ENCODE data around the gene TTLL6.
A peak's percentile ranks its signal among the peaks of the same experiment; 100 is the strongest.
"Not testable (repeated sequence)": the region's sequence is repeated elsewhere in the genome, so short reads cannot be mapped to it uniquely, and the experiment has no call there.

The TTLL6 gene

DNA sequence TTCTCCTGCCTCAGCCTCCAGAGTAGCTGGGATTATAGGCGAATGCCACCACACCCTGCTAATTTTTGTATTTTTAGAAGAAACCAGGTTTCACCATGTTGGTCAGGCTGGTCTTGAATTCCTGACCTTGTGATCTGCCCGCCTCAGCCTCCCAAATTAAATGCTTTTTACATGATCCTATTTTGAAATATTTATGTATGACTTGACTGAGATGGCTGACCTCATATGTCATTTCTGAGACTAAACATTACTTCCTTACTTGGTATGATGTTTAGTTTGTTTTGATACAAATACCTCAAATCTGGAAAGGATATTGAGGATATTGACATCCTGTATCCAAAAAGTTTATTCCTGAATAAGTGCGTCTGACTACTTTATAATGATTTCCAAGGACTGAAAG, 25.7 kb upstream of the TTLL6 start:
- no peak overlapping the region for H3K9ac ChIP-seq (ENCODE audit: low read length)
- H3K36me3 ChIP-seq (replicated peaks; ENCODE audit: low read depth, low read length), result peaks cover 11% of the 10 kb centered on the region
- H3K4me3 ChIP-seq (ENCODE audit: low read length), result no peak overlapping the region
- TF ChIP-seq, protein P1, sequence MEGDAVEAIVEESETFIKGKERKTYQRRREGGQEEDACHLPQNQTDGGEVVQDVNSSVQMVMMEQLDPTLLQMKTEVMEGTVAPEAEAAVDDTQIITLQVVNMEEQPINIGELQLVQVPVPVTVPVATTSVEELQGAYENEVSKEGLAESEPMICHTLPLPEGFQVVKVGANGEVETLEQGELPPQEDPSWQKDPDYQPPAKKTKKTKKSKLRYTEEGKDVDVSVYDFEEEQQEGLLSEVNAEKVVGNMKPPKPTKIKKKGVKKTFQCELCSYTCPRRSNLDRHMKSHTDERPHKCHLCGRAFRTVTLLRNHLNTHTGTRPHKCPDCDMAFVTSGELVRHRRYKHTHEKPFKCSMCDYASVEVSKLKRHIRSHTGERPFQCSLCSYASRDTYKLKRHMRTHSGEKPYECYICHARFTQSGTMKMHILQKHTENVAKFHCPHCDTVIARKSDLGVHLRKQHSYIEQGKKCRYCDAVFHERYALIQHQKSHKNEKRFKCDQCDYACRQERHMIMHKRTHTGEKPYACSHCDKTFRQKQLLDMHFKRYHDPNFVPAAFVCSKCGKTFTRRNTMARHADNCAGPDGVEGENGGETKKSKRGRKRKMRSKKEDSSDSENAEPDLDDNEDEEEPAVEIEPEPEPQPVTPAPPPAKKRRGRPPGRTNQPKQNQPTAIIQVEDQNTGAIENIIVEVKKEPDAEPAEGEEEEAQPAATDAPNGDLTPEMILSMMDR (IDR thresholded peaks at IDR 0.05; ENCODE audit: low read depth, low read length), result no peak
- no peak for TF ChIP-seq EZH2phosphoT487 (IDR thresholded peaks at IDR 0.05; ENCODE audit: low read depth)
- no peak overlapping the region for H2AFZ ChIP-seq (ENCODE audit: low read depth, low read length)
- H3K4me2 ChIP-seq (ENCODE audit: low read length), result no peak overlapping the region
- no peaks in the 10 kb centered on the region for H3K27me3 ChIP-seq (ENCODE audit: low read depth, low read length)
- H3K27ac ChIP-seq (ENCODE audit: low read length), result no peak overlapping the region
- H3K9me3 ChIP-seq (ENCODE audit: insufficient read depth, low read length), result no peaks in the 10 kb centered on the region
- H4K20me1 ChIP-seq (ENCODE audit: insufficient read depth, low read length), result 0 out of 2 replicates have a peak, but pooled peaks cover 2% of the 10 kb centered on the region
- peaks cover 37% of the 10 kb centered on the region for H3K4me1 ChIP-seq (ENCODE audit: low read length)
- peaks cover 6% of the 10 kb centered on the region; the same call in 1 of the 2 replicates for H3K79me2 ChIP-seq (ENCODE audit: low read length)

DNA sequence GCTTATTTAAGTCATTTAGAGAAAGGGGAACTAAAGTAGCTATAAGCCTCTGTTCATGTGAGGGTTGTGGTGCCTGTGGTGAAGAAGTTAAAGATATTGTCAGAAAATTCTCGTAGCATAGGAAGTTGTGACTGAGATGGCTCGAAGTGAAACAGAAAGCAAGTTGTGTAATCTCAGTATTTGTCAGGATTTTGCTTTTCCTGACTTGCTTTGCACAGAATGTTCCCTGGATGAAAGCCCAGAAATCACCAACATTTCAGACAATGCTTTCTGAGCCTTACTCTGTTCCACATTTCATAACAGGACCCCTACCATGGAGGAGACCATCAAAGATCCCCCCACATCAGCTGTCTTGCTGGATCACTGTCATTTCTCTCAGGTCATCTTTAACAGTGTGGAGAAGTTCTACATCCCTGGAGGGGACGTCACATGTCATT, 24.4 kb upstream of the TTLL6 start:
- Histone ChIP-seq H3K79me2 (ENCODE audit: low read length) (peaks cover 6% of the 10 kb centered on the region; the same call in 1 of the 2 replicates), H3K4me2 (ENCODE audit: low read length) (peak overlapping the region; percentile 89), H4K20me1 (ENCODE audit: insufficient read depth, low read length) (peaks cover 4% of the 10 kb centered on the region; the same call in 1 of the 2 replicates), H3K27ac (ENCODE audit: low read length) (peak overlapping the region; percentile 74), H3K9me3 (ENCODE audit: insufficient read depth, low read length) (no peaks in the 10 kb centered on the region), H3K9ac (ENCODE audit: low read length) (peak overlapping the region; percentile 36; the same call in 1 of the 2 replicates), H2AFZ (ENCODE audit: low read depth, low read length) (no peak overlapping the region), H3K36me3 (replicated peaks; ENCODE audit: low read depth, low read length) (peaks cover 11% of the 10 kb centered on the region), H3K4me1 (ENCODE audit: low read length) (peaks cover 46% of the 10 kb centered on the region), H3K4me3 (ENCODE audit: low read length) (peak overlapping the region; percentile 67), H3K27me3 (ENCODE audit: low read depth, low read length) (no peaks in the 10 kb centered on the region)
- TF ChIP-seq, protein P1 (IDR thresholded peaks at IDR 0.05; ENCODE audit: low read depth, low read length), result no peak
- TF ChIP-seq EZH2phosphoT487 (IDR thresholded peaks at IDR 0.05; ENCODE audit: low read depth), result no peak

DNA sequence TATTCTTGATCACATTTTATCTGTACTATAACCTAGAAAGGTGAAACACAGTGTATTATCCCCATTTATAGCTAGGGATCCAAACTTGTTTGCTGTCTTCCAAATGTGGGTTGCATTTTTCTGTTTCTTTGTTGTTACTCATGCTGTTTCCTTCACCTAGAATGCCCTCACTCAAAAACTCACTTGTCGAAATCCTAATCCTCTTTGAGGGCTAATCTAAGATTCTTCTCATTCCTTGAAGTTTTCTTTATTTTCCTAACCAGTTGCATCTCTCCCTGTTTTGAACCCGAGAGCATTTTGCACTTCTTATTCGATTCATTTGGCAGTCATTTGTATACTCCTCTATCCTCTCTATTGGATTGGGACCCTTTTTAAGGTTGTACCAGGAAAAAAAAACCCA, 23.4 kb upstream of the TTLL6 start:
- peaks cover 6% of the 10 kb centered on the region; the same call in 1 of the 2 replicates for H3K79me2 ChIP-seq (ENCODE audit: low read length)
- peak overlapping the region; percentile 89 for H3K4me2 ChIP-seq (ENCODE audit: low read length)
- H3K4me1 ChIP-seq (ENCODE audit: low read length), result peaks cover 54% of the 10 kb centered on the region
- H3K36me3 ChIP-seq (replicated peaks; ENCODE audit: low read depth, low read length), result peaks cover 11% of the 10 kb centered on the region
- no peak overlapping the region for H2AFZ ChIP-seq (ENCODE audit: low read depth, low read length)
- H3K9ac ChIP-seq (ENCODE audit: low read length), result no peak overlapping the region
- H3K27ac ChIP-seq (ENCODE audit: low read length), result peak overlapping the region; percentile 74; the same call in 1 of the 2 replicates
- no peaks in the 10 kb centered on the region for H3K9me3 ChIP-seq (ENCODE audit: insufficient read depth, low read length)
- peaks cover 7% of the 10 kb centered on the region; the same call in 1 of the 2 replicates for H4K20me1 ChIP-seq (ENCODE audit: insufficient read depth, low read length)
- H3K27me3 ChIP-seq (ENCODE audit: low read depth, low read length), result no peaks in the 10 kb centered on the region
- no peak overlapping the region for H3K4me3 ChIP-seq (ENCODE audit: low read length)
- no peak for TF ChIP-seq EZH2phosphoT487 (IDR thresholded peaks at IDR 0.05; ENCODE audit: low read depth)
- TF ChIP-seq, protein P1 (IDR thresholded peaks at IDR 0.05; ENCODE audit: low read depth, low read length), result no peak

DNA sequence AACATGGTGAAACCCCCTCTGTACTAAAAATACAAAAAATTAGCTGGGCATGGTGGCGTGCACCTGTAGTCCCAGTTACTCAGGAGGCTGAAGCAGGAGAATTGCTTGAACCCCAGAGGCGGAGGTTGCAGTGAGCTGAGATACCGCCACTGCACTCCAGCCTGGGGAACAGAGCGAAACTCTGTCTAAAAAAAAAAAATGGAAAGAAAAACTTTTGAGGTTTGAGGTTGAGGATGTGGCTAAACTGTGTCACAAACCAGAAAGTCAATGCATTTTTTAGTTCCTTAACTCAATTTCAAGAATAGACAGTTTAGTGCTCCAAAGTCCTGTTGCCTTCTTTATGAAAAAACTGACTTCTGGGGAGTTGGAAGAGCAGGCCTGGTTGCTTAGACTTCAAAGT, 20.4 kb upstream of the TTLL6 start:
- not testable (repeated sequence) for H3K9me3 ChIP-seq (ENCODE audit: insufficient read depth, low read length); H3K36me3 ChIP-seq (replicated peaks; ENCODE audit: low read depth, low read length); H3K79me2 ChIP-seq (ENCODE audit: low read length); H3K27ac ChIP-seq (ENCODE audit: low read length); H3K27me3 ChIP-seq (ENCODE audit: low read depth, low read length); H3K9ac ChIP-seq (ENCODE audit: low read length); H2AFZ ChIP-seq (ENCODE audit: low read depth, low read length)
- H3K4me2 ChIP-seq (ENCODE audit: low read length), result peak overlapping the region; percentile 68
- H3K4me3 ChIP-seq (ENCODE audit: low read length), result 0 out of 2 replicates have a peak overlapping the region, but pooled peaks have one; percentile 20
- peaks cover 15% of the 10 kb centered on the region; the same call in 1 of the 2 replicates for H4K20me1 ChIP-seq (ENCODE audit: insufficient read depth, low read length)
- H3K4me1 ChIP-seq (ENCODE audit: low read length), result peaks cover 67% of the 10 kb centered on the region

All from OCI-LY3 (cell line).